Adrenal gland (tissue), 19 donors: ENCODE data around the gene DNAJC11. TPM values are rescaled to one million over a fixed set of nuclear protein-coding genes. Genes with fewer than 3 reads are reported as not detected.

Experiments used
- DNase-seq, 7 donors: peaks; one replicate each; pipeline ENCODE4 v3.0.0-alpha.2; 2019 to 2020
- H3K27ac ChIP-seq, 5 donors: fragments of 200-600 bp; sonication (generic) in 4 of 5; 1 replicate in 3 of 5; 2 replicates in 2 of 5; pipeline versions ENCODE4 v1.5.1 to v1.8.0; 2016 to 2020; ENCODE audit warnings: mild to moderate bottlenecking in 1 of 5
- H3K27me3 ChIP-seq: fragments of 200-600 bp; 2 replicates; pipeline ENCODE4 v1.8.0; 2021
- H3K36me3 ChIP-seq, 2 donors: fragments of 200-600 bp; replicated peaks in 1 of 2; 1 replicate in 1 of 2; 2 replicates in 1 of 2; pipeline versions ENCODE4 v1.5.1 to v1.8.0; 2018 to 2022
- H3K4me1 ChIP-seq, 2 donors: fragments of 200-600 bp; replicated peaks in 1 of 2; 1 replicate in 1 of 2; 2 replicates in 1 of 2; pipeline versions ENCODE4 v1.5.1 to v1.8.0; 2018 to 2021
- H3K4me3 ChIP-seq, 4 donors: fragments of 200-600 bp; sonication (generic) in 3 of 4; one replicate each; pipeline ENCODE4 v1.5.1; 2016 to 2018
- H3K9me3 ChIP-seq, 3 donors: fragments of 200-600 bp; sonication (generic) in 1 of 3; replicated peaks in 1 of 3; 1 replicate in 2 of 3; 2 replicates in 1 of 3; pipeline versions ENCODE4 v1.5.1 to v1.8.0; 2016 to 2021
- POLR2A ChIP-seq, 2 donors: fragments of 450-650 bp; IDR thresholded peaks; one replicate each; pipeline ENCODE4 v1.6.1; 2017; ENCODE audit warnings: antibody characterized with exemption in 2 of 2, mild to moderate bottlenecking in 2 of 2, moderate library complexity in 1 of 2
- WGBS, 4 donors: extraction: QIAGEN DNeasy Blood & Tissue Kit in 2 of 4; methylation state at CpG; one replicate each; pipeline versions ENCODE4 v1.1.5 to v1.1.7; 2013 to 2017; 5-methylcytosine and 5-hydroxymethylcytosine counted together
- intact Hi-C, 2 donors: fragments of 100-400 bp; cut with DNase I; formaldehyde crosslinking; loops; one replicate each; pipeline versions ENCODE4 v1.14.1 to v1.15.0; 2022 to 2023
- long read RNA-seq, 10 donors: library from polyadenylated mRNA in 3 of 10; unstranded in 2 of 10; stranded (forward) in 1 of 10; transcript quantifications; one replicate each; pipeline ENCODE4 v2.0.0 and lab custom pipeline, GENCODE V29; 2021 to 2026
- polyA plus RNA-seq, 3 donors: library from polyadenylated mRNA; stranded (reverse); fragments of 200-250 nt in 2 of 3; fragments of 350-450 nt in 1 of 3; fragmentation: Illumina TruSeq in 1 of 3; extraction: RNeasy Lipid Tissue Mini Kit (QIAGEN cat#74804) in 1 of 3; gene quantifications; one replicate each; pipeline ENCODE4 v1.2.3, GENCODE V29; 2013 to 2014
- total RNA-seq, 9 donors: library from RNA; depleted of rRNA in 4 of 9; stranded (reverse); fragments of >200 nt in 4 of 9; fragments of 120-200 nt in 1 of 9; fragmentation: NEBNext Ultra II Directional in 1 of 9; extraction: Animal tissue kit (Norgen Biotek cat#: 25700) in 1 of 9; gene quantifications; one replicate each; pipeline versions ENCODE4 v1.1.0 to v1.2.4, GENCODE V29; 2013 to 2023
- TF ChIP-seq, protein P1 (sequence below), 6 experiments: fragments of 450-650 bp in 4 of 6; fragments of 200-600 bp in 2 of 6; sonication (generic) in 1 of 6; IDR thresholded peaks; 1 replicate in 5 of 6; 2 replicates in 1 of 6; pipeline versions ENCODE4 v1.5.1 to v1.8.0; 2016 to 2021; ENCODE audit warnings: antibody characterized with exemption in 6 of 6, mild to moderate bottlenecking in 2 of 6, moderate library complexity in 1 of 6
- donor health status: healthy with polysubstance abuse.
- donor health status: Bipolar disorder and iron deficiency.
- donor health status: DM: yes; HTN: yes; CAD: no.
- donor health status: DM: no; HTN: no; CAD: no.
- donor health status: DM: no; HTN: no; CAD: no.
- donor health status: DM: yes; HTN: yes; CAD: no.

Gene DNAJC11, protein sequence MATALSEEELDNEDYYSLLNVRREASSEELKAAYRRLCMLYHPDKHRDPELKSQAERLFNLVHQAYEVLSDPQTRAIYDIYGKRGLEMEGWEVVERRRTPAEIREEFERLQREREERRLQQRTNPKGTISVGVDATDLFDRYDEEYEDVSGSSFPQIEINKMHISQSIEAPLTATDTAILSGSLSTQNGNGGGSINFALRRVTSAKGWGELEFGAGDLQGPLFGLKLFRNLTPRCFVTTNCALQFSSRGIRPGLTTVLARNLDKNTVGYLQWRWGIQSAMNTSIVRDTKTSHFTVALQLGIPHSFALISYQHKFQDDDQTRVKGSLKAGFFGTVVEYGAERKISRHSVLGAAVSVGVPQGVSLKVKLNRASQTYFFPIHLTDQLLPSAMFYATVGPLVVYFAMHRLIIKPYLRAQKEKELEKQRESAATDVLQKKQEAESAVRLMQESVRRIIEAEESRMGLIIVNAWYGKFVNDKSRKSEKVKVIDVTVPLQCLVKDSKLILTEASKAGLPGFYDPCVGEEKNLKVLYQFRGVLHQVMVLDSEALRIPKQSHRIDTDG
- total RNA-seq = 10 to 100 TPM; 29.2 to 82.0 (median 58.3) TPM
- 100 to 1,000 TPM in 1 of 3 donors, 10 to 100 TPM in 2; 52.3 to 125 (median 65.6) TPM for polyA plus RNA-seq
- long read RNA-seq, donor 1, transcript DNAJC11-202 (16 exons, 3,311 nt) = major isoform, 9 of 15 reads
- long read RNA-seq, donor 1, partial matches to known transcripts = 0 of 15 reads
- long read RNA-seq, donor 1, other reads (novel, unspliced or antisense) = 0 of 15 reads
- long read RNA-seq, donor 2, transcript DNAJC11-202 (16 exons, 3,311 nt) = minor isoform, 6 of 50 reads
- long read RNA-seq, donor 2, transcript DNAJC11-211 (5 exons, 613 nt) = major isoform, 13 of 50 reads
- long read RNA-seq, donor 2, partial matches to known transcripts = 31 of 50 reads
- long read RNA-seq, donor 2, other reads (novel, unspliced or antisense) = 0 of 50 reads
- long read RNA-seq, donor 3, transcript DNAJC11-202 (16 exons, 3,311 nt) = major isoform, 5 of 9 reads
- long read RNA-seq, donor 3, partial matches to known transcripts = 0 of 9 reads
- long read RNA-seq, donor 3, other reads (novel, unspliced or antisense) = 0 of 9 reads
- long read RNA-seq, donor 4, transcript DNAJC11-202 (16 exons, 3,311 nt) = major isoform, 17 of 24 reads
- long read RNA-seq, donor 4, partial matches to known transcripts = 2 of 24 reads
- long read RNA-seq, donor 4, other reads (novel, unspliced or antisense) = 3 of 24 reads
- long read RNA-seq, donor 5, transcript DNAJC11-201 (15 exons, 2,210 nt) = minor isoform, 6 of 230 reads
- long read RNA-seq, donor 5, transcript DNAJC11-202 (16 exons, 3,311 nt) = major isoform, 196 of 230 reads
- long read RNA-seq, donor 5, partial matches to known transcripts = 10 of 230 reads
- long read RNA-seq, donor 5, other reads (novel, unspliced or antisense) = 16 of 230 reads
- long read RNA-seq, donor 6, transcript DNAJC11-202 (16 exons, 3,311 nt) = major isoform, 17 of 33 reads
- long read RNA-seq, donor 6, partial matches to known transcripts = 2 of 33 reads
- long read RNA-seq, donor 6, other reads (novel, unspliced or antisense) = 13 of 33 reads
- long read RNA-seq, donor 7, transcript DNAJC11-211 (5 exons, 613 nt) = major isoform, 8 of 10 reads
- long read RNA-seq, donor 7, partial matches to known transcripts = 0 of 10 reads
- long read RNA-seq, donor 7, other reads (novel, unspliced or antisense) = 0 of 10 reads
- long read RNA-seq, donor 8, transcript DNAJC11-211 (5 exons, 613 nt) = minor isoform, 9 of 23 reads
- long read RNA-seq, donor 8, transcript DNAJC11-202 (16 exons, 3,311 nt) = major isoform, 14 of 23 reads
- long read RNA-seq, donor 8, partial matches to known transcripts = 0 of 23 reads
- long read RNA-seq, donor 8, other reads (novel, unspliced or antisense) = 0 of 23 reads
- long read RNA-seq, donor 9, transcript DNAJC11-211 (5 exons, 613 nt) = major isoform, 6 of 8 reads
- long read RNA-seq, donor 9, partial matches to known transcripts = 0 of 8 reads
- long read RNA-seq, donor 9, other reads (novel, unspliced or antisense) = 0 of 8 reads
- long read RNA-seq, donor 10, transcript DNAJC11-202 (16 exons, 3,311 nt) = major isoform, 11 of 17 reads
- long read RNA-seq, donor 10, partial matches to known transcripts = 0 of 17 reads
- long read RNA-seq, donor 10, other reads (novel, unspliced or antisense) = 0 of 17 reads

DNA sequence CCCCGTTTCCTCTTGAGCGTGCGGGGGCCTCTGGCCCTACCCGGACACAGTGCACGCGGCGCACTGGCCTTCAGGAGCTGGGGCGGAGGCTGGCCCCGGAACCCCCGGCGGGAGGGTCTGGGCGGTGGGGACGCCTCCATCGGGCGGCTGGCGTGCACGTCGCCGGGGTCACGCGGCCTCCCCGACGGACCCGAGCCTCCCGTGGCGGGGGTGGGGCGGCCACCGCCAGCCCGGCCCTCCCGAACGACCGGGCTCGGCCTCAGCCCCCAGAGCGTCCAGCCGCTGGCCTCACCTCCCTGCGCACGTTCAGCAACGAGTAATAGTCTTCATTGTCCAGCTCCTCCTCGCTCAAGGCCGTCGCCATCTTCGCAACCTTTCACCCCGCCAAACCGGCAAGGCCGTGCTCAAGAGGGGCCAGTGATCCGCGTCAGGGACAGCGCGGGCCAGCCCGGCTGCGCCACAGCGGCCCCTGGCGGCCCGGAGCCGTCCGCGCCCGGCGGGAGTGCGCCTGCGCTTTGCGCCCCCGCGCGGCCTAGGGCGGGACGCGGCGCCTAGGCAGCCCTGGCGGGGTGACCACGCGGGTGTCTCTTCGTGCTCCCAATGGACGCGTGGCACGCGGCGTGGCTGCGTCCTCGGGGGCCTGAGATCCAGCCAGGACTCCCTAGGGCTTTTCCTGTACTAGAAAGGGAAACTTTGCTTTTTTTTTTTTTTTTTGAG, at the start of gene DNAJC11:
DNAJC11 (minus strand) TSS at position 380 of the 717 bp plus-strand sequence; CDS start at position 364, 16 bp downstream.
- Histone ChIP-seq H3K9me3 (no peaks in the 10 kb centered on the region), H3K36me3 (no peaks in the 10 kb centered on the region), H3K4me3 (peak within 1 kb of the TSS; percentile 82 to 99 (median 90)), H3K4me1 (peaks cover 6 to 19% of the 10 kb centered on the region in 2 donors), H3K27me3 (no peaks in the 10 kb centered on the region), H3K27ac (peak within 1 kb of the TSS; percentile 58 to 96 (median 96))
- TF ChIP-seq, protein P1, sequence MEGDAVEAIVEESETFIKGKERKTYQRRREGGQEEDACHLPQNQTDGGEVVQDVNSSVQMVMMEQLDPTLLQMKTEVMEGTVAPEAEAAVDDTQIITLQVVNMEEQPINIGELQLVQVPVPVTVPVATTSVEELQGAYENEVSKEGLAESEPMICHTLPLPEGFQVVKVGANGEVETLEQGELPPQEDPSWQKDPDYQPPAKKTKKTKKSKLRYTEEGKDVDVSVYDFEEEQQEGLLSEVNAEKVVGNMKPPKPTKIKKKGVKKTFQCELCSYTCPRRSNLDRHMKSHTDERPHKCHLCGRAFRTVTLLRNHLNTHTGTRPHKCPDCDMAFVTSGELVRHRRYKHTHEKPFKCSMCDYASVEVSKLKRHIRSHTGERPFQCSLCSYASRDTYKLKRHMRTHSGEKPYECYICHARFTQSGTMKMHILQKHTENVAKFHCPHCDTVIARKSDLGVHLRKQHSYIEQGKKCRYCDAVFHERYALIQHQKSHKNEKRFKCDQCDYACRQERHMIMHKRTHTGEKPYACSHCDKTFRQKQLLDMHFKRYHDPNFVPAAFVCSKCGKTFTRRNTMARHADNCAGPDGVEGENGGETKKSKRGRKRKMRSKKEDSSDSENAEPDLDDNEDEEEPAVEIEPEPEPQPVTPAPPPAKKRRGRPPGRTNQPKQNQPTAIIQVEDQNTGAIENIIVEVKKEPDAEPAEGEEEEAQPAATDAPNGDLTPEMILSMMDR (IDR thresholded peaks at IDR 0.05) = peak; percentile 19 to 100 (median 73)
- TF ChIP-seq POLR2A (IDR thresholded peaks at IDR 0.05) = peak in 1 of 2 donors; percentile 33
- intact Hi-C loops = no loop called here
- WGBS, 4 donors = 0% methylated on average over 11 to 80 of the region's 80 CpGs
- DNase-seq = peak; percentile 88 to 93 (median 91)

DNA sequence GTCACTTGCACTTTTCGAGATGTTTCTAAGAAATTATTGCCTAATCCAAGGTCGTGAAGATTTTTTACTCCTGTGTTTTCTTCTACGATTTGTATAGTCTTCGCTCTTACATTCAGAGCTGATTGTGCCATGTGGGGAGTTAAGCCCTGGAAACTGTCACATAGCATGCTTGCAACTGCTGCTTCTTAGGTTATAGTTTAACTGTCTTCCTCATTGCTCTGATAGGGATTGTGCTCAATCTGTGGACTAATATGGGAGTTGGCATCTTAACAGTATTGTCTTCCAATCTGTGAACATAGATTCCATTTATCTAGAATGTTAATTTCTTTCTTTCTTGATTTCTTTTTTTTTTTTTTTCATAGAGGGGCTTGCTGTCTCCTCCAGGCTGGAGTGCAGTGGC, 48.9 kb upstream of the DNAJC11 start:
- intact Hi-C loops = no loop called here
- Histone ChIP-seq H3K27ac (no peak overlapping the region), H3K4me3 (no peak overlapping the region), H3K27me3 (no peaks in the 10 kb centered on the region), H3K9me3 (no peaks in the 10 kb centered on the region), H3K36me3 (no peaks in the 10 kb centered on the region), H3K4me1 (no peaks in the 10 kb centered on the region)
- WGBS, 4 donors = 66 to 77% (median 75%) methylated on average over 4 of the region's 4 CpGs
- DNase-seq = no peak
- no peak for TF ChIP-seq POLR2A (IDR thresholded peaks at IDR 0.05)
- TF ChIP-seq, protein P1 (IDR thresholded peaks at IDR 0.05) = no peak

DNA sequence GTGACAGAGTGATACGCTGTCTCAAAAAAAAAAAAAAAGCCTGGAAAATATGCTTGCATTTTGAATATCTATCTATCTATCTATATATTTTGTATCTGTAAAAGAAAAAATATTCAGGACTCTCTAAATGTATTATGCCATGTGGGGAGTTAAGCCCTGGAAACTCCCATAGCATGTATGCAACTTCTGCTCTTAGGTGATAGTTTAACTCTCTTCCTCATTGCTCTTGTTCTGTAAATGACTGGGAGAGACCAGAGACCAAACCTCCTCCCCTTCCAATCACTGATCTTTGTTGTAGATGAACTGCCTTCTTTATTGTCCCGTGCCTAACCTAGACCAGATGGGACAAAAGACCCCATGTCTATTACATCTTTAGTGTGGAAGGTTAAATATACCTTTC, 46.1 kb upstream of the DNAJC11 start:
- Histone ChIP-seq H3K36me3 (no peaks in the 10 kb centered on the region), H3K27ac (no peak overlapping the region), H3K4me3 (no peak overlapping the region), H3K4me1 (peaks cover 3 to 12% of the 10 kb centered on the region in 2 donors), H3K27me3 (no peaks in the 10 kb centered on the region), H3K9me3 (no peaks in the 10 kb centered on the region)
- 92 to 99% (median 94%) methylated on average over 2 of the region's 2 CpGs for WGBS, 4 donors
- intact Hi-C loops = no loop called here
- TF ChIP-seq, protein P1 (IDR thresholded peaks at IDR 0.05) = no peak
- no peak for TF ChIP-seq POLR2A (IDR thresholded peaks at IDR 0.05)
- DNase-seq = no peak
